ENCODE results near the gene AWAT2.

Gene AWAT2

GRCh38 chrX:70054391-70054790 is 4.7 kb upstream of the AWAT2 start:
- TF ChIP-seq, protein P1, sequence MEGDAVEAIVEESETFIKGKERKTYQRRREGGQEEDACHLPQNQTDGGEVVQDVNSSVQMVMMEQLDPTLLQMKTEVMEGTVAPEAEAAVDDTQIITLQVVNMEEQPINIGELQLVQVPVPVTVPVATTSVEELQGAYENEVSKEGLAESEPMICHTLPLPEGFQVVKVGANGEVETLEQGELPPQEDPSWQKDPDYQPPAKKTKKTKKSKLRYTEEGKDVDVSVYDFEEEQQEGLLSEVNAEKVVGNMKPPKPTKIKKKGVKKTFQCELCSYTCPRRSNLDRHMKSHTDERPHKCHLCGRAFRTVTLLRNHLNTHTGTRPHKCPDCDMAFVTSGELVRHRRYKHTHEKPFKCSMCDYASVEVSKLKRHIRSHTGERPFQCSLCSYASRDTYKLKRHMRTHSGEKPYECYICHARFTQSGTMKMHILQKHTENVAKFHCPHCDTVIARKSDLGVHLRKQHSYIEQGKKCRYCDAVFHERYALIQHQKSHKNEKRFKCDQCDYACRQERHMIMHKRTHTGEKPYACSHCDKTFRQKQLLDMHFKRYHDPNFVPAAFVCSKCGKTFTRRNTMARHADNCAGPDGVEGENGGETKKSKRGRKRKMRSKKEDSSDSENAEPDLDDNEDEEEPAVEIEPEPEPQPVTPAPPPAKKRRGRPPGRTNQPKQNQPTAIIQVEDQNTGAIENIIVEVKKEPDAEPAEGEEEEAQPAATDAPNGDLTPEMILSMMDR (IDR thresholded peaks at IDR 0.05) = no peak
- no peak overlapping the region for H3K27ac ChIP-seq
- no peak overlapping the region for H3K4me3 ChIP-seq
- no peak for DNase-seq (ENCODE audit: low spot score)

GRCh38 chrX:70052895-70053615 is 3.3 kb upstream of the AWAT2 start:
- no peak overlapping the region for H3K4me3 ChIP-seq
- no peak overlapping the region for H3K27ac ChIP-seq
- TF ChIP-seq, protein P1 (IDR thresholded peaks at IDR 0.05) = no peak
- DNase-seq (ENCODE audit: low spot score) = no peak

DNA sequence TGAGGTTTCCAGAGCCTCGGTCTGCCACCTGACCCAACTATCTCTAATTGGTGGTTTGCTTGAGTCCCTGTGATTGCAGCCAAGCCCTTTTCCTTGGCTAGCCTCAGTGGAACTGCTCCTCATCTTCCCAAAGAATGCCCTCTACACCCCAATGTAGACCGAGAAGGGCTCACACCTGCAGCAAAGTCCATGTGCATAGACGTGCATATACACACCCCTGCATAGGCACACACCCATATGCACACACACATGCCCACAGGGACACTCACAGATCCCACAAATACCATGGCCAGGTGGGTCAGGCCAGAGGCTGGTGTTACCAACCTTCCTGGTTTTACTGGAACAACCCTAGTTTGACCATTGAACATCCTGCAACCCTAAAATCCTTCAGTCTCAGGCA is 332 bp downstream of the AWAT2 start:
- DNase-seq (ENCODE audit: low spot score) = no peak
- H3K4me3 ChIP-seq = no peak overlapping the region
- H3K27ac ChIP-seq = no peak overlapping the region
- TF ChIP-seq, protein P1 (IDR thresholded peaks at IDR 0.05) = no peak

GRCh38 chrX:70046978-70047377 is 2.8 kb downstream of the AWAT2 start:
- no peak for DNase-seq (ENCODE audit: low spot score)
- TF ChIP-seq, protein P1 (IDR thresholded peaks at IDR 0.05) = no peak
- no peak overlapping the region for H3K27ac ChIP-seq
- no peak overlapping the region for H3K4me3 ChIP-seq

- Histone ChIP-seq H3K27ac (no peak overlapping the region), H3K4me3 (no peak overlapping the region)
- TF ChIP-seq, protein P1 (IDR thresholded peaks at IDR 0.05) = no peak
- DNase-seq (ENCODE audit: low spot score) = no peak
Measured at GRCh38 chrX:70044541-70045245, 5.0 kb downstream of the AWAT2 start.

DNA sequence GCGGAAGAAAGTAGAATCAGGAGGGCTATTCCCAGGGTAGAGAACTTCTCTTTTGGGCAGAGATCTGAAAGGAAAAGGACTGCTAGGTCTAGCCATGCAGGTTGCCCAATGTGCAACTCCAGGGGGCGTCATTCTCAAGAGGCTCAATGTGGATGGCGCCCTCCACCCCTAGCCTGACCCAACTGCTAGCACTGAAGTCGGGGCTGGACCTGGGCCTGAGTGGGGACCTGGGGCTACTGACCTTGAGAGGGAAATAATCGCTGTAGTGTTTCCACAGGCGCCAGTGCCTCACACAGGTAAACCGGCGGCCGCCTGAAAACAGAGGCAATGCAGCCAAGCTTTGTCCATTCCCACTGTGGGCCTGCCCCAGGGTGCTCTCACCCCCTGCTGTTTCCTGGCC is 6.1 kb downstream of the AWAT2 start:
- TF ChIP-seq, protein P1 (IDR thresholded peaks at IDR 0.05) = no peak
- no peak overlapping the region for H3K4me3 ChIP-seq
- H3K27ac ChIP-seq = no peak overlapping the region
- no peak for DNase-seq (ENCODE audit: low spot score)

All from coronary artery (tissue), 2 donors.